ENCODE measurements around the gene SMARCD3.

SMARCD3 gene

GRCh38 chr7:151228024-151228866 lies 20.2 kb downstream of the SMARCD3 start:
- TF ChIP-seq, protein P1, sequence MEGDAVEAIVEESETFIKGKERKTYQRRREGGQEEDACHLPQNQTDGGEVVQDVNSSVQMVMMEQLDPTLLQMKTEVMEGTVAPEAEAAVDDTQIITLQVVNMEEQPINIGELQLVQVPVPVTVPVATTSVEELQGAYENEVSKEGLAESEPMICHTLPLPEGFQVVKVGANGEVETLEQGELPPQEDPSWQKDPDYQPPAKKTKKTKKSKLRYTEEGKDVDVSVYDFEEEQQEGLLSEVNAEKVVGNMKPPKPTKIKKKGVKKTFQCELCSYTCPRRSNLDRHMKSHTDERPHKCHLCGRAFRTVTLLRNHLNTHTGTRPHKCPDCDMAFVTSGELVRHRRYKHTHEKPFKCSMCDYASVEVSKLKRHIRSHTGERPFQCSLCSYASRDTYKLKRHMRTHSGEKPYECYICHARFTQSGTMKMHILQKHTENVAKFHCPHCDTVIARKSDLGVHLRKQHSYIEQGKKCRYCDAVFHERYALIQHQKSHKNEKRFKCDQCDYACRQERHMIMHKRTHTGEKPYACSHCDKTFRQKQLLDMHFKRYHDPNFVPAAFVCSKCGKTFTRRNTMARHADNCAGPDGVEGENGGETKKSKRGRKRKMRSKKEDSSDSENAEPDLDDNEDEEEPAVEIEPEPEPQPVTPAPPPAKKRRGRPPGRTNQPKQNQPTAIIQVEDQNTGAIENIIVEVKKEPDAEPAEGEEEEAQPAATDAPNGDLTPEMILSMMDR (conservative IDR thresholded peaks at IDR 0.05; ENCODE audit: low read length) = no peak
- no peak for DNase-seq (ENCODE audit: low read depth)
- peak overlapping the region; percentile 83 for H3K4me3 ChIP-seq (ENCODE audit: low read length)

- TF ChIP-seq, protein P1 (conservative IDR thresholded peaks at IDR 0.05; ENCODE audit: low read length) = no peak; the same call in 1 of the 2 replicates
- peak; percentile 99 for DNase-seq (ENCODE audit: low read depth)
- H3K4me3 ChIP-seq (ENCODE audit: low read length) = peak within 1 kb of the TSS; percentile 91
Measured at GRCh38 chr7:151226875-151227782, 21.4 kb downstream of the SMARCD3 start, which contains the start of gene ABCF2. Gene ABCF2 (minus strand): TSS chr7:151227205. CDS start chr7:151226458, 747 bp downstream.

DNA sequence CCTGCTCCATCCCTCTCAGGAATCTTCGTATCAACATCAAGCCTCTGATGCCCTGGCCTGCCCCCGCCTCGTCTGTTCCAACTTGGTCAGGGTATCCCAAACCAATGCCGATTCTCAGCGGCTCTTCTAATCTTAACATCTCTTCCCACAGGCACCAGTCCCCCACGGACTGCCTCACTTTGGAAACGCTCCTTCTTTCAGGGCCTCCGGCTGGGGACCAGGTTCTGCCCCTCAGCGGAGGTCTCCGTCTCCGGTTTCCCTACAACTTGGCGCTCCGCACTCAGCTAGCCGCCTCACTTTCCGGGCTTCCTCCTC lies 22.0 kb downstream of the SMARCD3 start:
- TF ChIP-seq, protein P1 (conservative IDR thresholded peaks at IDR 0.05; ENCODE audit: low read length) = no peak
- no peak for DNase-seq (ENCODE audit: low read depth)
- peak overlapping the region; percentile 91 for H3K4me3 ChIP-seq (ENCODE audit: low read length)

DNA sequence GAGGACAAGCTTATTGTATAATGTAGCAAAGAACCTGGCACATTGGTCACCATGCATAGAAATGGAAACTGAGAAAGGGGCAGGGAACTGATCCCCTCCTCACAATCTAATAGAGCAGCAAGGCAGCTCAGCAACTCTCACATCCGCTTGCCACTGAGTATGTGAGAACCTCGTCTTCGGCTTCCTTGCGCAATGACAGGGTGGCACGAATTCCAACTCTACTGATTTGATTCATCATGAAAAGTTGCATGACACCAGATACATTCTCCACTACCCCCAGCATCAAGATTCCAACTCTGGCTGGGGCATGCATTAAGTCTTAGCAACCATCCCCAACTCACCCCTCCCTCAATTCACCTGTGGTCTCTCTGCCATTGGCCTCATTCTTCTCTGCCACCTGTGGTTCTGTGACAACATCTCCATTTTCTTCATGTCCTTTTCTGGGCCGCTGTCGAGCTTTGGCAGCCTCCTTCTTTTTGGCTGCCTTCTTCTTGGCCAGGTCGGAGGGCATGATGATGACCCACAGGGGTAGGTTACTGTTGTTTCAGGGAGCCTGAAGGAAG lies 22.5 kb downstream of the SMARCD3 start:
- TF ChIP-seq, protein P1 (conservative IDR thresholded peaks at IDR 0.05; ENCODE audit: low read length) = no peak
- no peak for DNase-seq (ENCODE audit: low read depth)
- peak overlapping the region; percentile 91 for H3K4me3 ChIP-seq (ENCODE audit: low read length)

- TF ChIP-seq, protein P1 (conservative IDR thresholded peaks at IDR 0.05; ENCODE audit: low read length) = no peak
- no peak for DNase-seq (ENCODE audit: low read depth)
Measured at GRCh38 chr7:151223728-151224127, 24.8 kb downstream of the SMARCD3 start.

DNA sequence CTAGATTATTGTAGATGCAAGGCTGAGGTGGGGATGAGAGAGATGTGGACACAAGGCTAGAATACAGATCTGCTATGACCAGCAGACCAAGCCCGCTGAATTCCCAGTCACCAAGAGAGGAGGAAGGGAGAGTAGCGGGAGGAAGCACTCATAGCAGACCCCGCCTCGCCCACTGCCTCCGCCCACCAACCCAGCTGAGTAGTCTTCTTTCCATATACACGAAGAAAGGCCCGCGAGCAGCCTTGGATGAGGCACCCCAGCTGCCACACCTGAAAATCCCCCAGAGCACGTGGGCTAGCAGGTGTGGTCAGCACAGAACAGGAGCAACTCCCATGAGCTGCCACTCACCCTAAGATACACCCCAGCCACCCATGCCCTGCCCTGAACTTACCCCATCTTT lies 30.3 kb downstream of the SMARCD3 start:
- TF ChIP-seq, protein P1 (conservative IDR thresholded peaks at IDR 0.05; ENCODE audit: low read length) = no peak
- H3K4me3 ChIP-seq (ENCODE audit: low read length) = no peak overlapping the region
- no peak for DNase-seq (ENCODE audit: low read depth)

More at GRCh38 chr7:151223728-151224127, 24.8 kb downstream of the SMARCD3 start:
- no peak overlapping the region for H3K4me3 ChIP-seq (ENCODE audit: low read length)

Data from AG10803 (cell line).